ENCODE results near the gene FAM171A1.
"Not testable (repeated sequence)": the region's sequence is repeated elsewhere in the genome, so short reads cannot be mapped to it uniquely, and the experiment has no call there.

The FAM171A1 gene

GRCh38 chr10:15280974-15281373 lies 90.1 kb downstream of the FAM171A1 start:
- no peak for DNase-seq

- peak; percentile 51 for DNase-seq
These were observed 90.6 kb downstream of the FAM171A1 start for GRCh38 chr10:15280462-15280861.

DNA sequence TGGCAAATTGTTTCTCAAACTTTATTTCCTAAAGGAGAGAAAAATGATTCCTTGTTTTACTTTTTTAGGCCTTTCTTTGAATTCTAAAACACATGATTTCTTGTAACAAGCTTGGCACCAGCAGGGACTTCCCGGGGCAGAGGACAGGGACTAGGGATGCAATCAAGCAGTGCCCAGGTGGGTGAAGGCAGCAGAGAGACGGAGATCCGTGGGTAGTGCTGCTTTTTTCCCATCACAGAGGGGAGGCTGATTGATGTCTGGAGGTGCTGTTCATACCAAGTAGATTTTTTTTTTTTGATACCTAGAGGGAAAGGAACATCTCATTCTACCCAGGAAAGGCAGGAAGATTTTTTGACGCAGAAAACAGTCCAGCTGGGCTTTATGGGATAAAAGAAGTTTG lies 91.9 kb downstream of the FAM171A1 start:
- no peak for DNase-seq

GRCh38 chr10:15278786-15279185 lies 92.3 kb downstream of the FAM171A1 start:
- DNase-seq = no peak

GRCh38 chr10:15276039-15276438 lies 95.0 kb downstream of the FAM171A1 start:
- DNase-seq = not testable (repeated sequence)

- not testable (repeated sequence) for DNase-seq
These were observed 101.3 kb downstream of the FAM171A1 start for GRCh38 chr10:15269838-15270237.

GRCh38 chr10:15267496-15267895 lies 103.6 kb downstream of the FAM171A1 start:
- DNase-seq = no peak

DNA sequence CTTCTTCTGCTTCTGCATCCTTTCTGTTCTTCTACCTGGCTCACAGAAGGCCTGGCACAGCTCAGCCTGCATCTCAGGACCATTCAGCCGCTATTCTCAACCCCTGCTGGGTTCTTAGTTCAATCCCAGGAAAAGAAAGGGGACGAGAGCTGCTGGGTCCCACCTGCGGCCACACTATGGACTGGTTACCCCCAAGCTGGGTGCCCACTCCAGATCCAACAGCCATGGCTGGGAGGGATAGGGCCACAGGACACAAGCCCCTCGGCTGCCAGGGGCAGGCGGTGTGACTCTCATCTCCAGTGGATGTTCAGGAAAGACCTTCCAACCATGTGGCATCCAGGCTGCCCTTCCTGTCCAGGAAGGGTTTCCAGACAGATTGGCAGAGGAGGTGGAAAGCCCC lies 105.0 kb downstream of the FAM171A1 start:
- DNase-seq = no peak

- DNase-seq = no peak
These were observed 105.5 kb downstream of the FAM171A1 start for GRCh38 chr10:15265558-15265957.

DNA sequence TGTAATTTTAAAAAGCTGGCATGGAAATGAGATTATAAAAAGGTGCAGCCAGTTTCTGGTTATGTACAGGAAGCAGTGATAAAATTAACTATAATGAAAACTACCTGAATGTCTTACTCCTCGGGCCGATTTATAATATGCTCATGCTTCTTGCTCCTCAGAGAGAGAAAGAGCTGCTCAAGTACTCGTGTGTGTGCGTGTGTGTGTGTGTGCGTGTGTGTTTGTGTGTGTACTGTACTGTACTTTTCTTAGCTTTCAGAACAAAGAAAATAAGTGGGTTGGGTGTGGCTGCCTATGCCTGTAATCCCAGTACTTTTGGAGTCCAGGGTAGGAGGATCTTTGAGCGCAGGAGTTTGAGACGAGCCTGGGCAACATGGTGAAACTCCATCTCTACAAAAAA lies 106.0 kb downstream of the FAM171A1 start:
- DNase-seq = no peak

DNA sequence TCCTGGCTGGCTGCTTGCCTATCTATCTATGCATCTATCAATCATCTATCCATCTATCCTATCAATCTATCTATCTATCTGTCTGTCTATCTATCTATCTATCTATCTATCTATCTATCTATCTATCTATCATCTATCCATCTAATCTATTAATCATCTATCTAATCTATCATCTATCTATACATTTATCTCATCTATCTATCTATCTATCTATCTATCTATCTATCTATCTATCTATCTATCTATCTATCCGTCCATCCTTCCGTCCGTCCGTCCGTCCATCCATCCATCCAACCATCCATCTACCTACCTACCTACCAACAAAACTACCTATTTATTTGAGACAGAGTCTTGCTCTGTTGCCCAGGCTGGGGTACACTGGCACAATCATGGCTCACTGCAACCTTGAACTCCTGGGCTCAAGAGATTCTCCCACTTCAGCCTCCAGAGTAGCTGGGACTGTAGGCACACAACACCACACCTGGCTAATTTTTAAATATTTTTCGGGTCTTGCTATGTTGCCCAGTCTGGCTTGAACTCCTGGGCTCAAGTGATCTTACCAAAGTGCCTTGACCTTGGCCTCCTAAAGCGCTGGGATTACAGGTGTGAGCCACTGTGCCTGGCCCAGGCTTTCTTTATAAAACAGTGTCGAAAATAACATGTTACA lies 107.3 kb downstream of the FAM171A1 start:
- DNase-seq = no peak

- peak; percentile 25 for DNase-seq
These were observed 108.9 kb downstream of the FAM171A1 start for GRCh38 chr10:15262036-15262713.

- DNase-seq = no peak
These were observed 112.0 kb downstream of the FAM171A1 start for GRCh38 chr10:15259136-15259535.

GRCh38 chr10:15258255-15258654 lies 112.8 kb downstream of the FAM171A1 start:
- no peak for DNase-seq

GRCh38 chr10:15255961-15256360 lies 115.1 kb downstream of the FAM171A1 start:
- no peak for DNase-seq

DNA sequence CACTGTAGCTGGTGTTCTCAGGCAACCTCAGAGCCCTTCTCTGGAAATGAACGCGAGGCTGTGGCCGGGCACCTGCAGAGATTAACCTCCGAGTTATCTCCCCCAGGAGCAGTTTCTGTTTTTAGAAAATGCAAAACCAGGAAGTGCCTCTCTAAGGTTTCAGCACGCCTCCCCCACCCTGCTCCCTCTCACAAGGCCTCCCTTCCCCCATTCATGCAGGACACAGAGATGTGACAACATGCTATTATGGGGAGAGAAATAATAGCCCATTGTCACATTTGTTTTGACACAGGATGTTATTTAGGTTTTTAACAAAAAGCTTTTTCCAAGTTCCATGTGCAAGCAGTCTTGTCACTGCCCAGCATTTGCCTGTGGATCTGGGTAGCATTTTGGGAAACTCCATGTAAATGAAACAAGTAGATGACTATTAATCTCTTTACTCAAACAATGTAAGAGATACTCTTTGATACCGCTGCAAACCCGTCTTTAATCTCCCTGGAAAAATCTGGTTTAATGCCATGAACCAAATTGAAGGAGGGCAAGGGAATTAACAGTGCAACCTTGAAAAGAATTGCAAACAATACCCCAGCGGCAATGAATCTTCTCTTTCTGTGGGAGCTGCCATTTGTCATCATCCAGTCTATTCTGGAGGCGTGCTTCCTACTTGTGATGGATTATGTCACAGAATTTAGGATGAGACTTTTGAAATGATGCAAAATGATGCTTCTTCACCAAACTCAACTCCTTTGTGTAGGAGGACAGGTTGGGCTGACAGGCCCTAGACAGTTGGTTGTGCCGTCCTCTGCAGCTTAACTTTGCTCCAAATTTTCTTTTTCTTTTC lies 116.1 kb downstream of the FAM171A1 start:
- no peak for DNase-seq

DNA sequence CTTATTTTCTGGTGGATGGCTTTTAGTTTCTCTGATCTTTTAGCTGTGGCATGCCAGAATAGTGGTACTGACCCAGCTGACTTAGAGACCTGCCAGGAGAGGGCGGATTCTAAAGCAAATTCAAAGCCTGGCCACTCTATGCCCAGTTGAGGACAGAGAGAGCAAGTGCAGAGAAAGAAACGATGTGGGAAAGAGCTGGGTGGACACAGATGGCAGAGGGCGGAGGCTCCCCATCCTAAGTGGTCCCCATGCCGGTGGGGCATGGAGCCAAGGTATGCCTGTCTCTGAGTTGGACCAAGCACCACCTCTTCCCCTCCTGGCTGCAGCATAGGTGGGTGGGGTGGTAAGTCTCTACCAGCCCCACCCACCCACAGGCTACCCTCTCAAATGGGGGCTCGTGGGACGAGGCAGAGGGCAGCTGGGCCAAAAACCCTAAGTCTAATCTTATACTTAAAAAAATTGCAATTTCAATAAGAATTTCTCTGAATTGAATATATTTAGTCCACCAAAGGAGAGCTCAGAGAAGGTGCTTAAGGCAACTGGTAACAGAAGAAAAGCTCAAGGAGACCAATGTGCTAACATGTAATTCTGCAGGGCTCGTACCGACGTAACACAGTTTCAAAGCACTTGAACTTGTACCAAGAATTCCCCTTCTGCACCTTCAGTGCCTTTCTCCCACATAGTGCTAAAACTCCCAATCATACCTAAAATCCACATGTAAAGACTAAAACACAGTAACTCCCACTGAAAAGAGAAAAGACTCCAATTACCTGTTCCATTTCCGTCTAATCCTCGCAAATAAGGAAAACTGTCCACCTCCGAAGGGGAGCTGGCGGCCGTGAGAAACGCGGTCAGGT lies 116.9 kb downstream of the FAM171A1 start:
- DNase-seq = no peak

- no peak for DNase-seq
These were observed 118.7 kb downstream of the FAM171A1 start for GRCh38 chr10:15252396-15252795.

GRCh38 chr10:15251791-15252380 lies 119.2 kb downstream of the FAM171A1 start:
- no peak for DNase-seq

- no peak for DNase-seq
These were observed 125.6 kb downstream of the FAM171A1 start for GRCh38 chr10:15245530-15245929.

DNA sequence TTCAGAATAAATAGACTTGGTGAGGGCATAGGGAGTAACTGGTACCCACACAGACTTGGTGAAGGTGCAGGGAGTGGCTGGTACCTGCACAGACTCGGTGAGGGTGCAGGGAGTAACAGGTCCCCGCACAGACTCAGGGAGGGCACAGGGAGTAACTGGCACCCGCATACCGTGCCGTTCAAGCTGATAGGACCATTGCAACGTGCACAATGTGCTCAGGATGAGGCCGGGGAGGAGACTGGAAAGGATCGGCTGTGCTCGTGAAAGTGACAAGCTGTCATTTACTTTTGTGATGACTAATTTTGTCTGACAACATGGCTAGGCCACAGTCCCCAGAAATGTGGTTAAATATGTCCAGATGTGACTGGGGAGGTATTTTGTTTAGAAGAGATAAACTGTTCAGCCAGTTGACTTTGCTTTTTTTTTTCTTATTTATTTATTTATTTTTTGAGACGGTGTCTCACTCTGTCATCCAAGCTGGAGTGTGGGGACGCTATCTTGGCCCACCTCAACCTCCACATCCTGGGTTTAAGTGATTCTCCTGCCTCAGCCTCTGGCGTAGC lies 126.4 kb downstream of the FAM171A1 start:
- DNase-seq = no peak

All from fibroblast of skin of abdomen (primary cell).